CD14-positive monocyte (primary cell): Measurements from ENCODE around the gene FMO1. TPM values are rescaled to one million over a fixed set of nuclear protein-coding genes. Genes with fewer than 3 reads are reported as not detected.

ENCODE experiments used
- DNase-seq, 3 donors: peaks; one replicate each; pipeline ENCODE4 v3.0.0-alpha.2; 2011 to 2022
- H2AFZ ChIP-seq: 2 replicates; pipeline ENCODE4 v1.6.0; 2012; ENCODE audit warnings: mild to moderate bottlenecking, low read depth, low read length, inconsistent platforms; ENCODE audit not compliant: insufficient read depth, poor library complexity, severe bottlenecking
- H3K27ac ChIP-seq, 2 donors: 1 replicate in 1 of 2; 2 replicates in 1 of 2; pipeline ENCODE4 v1.5.1; 2012 to 2013; ENCODE audit warnings: low read length in 2 of 2, control low read depth in 1 of 2, inconsistent platforms in 1 of 2, low read depth in 1 of 2, mild to moderate bottlenecking in 1 of 2
- H3K27me3 ChIP-seq, 2 donors: one replicate each; pipeline versions ENCODE4 v1.6.0 to v1.6.1; 2011 to 2013; ENCODE audit warnings: low read length in 2 of 2; ENCODE audit not compliant: control insufficient read depth in 2 of 2, insufficient read depth in 2 of 2
- H3K36me3 ChIP-seq, 2 donors: replicated peaks in 1 of 2; 1 replicate in 1 of 2; 2 replicates in 1 of 2; pipeline versions ENCODE4 v1.5.1 to v1.6.1; 2012 to 2013; ENCODE audit warnings: low read length in 2 of 2, control low read depth in 1 of 2, inconsistent platforms in 1 of 2, mild to moderate bottlenecking in 1 of 2; ENCODE audit not compliant: insufficient read depth in 2 of 2, control insufficient read depth in 1 of 2
- H3K4me1 ChIP-seq, 2 donors: 1 replicate in 1 of 2; 2 replicates in 1 of 2; pipeline versions ENCODE4 v1.5.1 to v1.6.1; 2012 to 2013; ENCODE audit warnings: low read length in 2 of 2, control low read depth in 1 of 2, inconsistent platforms in 1 of 2, mild to moderate bottlenecking in 1 of 2, moderate library complexity in 1 of 2; ENCODE audit not compliant: insufficient read depth in 2 of 2, control insufficient read depth in 1 of 2
- H3K4me2 ChIP-seq: replicated peaks from 2 replicates; pipeline ENCODE3; 2012; ENCODE audit warnings: low read length, moderate library complexity, mild to moderate bottlenecking; ENCODE audit not compliant: poor library complexity, severe bottlenecking; ENCODE audit errors: extremely low read depth
- H3K4me3 ChIP-seq, 3 experiments: fragments of 200-600 bp in 1 of 3; sonication (generic) in 1 of 3; replicated peaks in 1 of 3; 1 replicate in 2 of 3; 2 replicates in 1 of 3; pipeline ENCODE4 v1.5.1; 2011 to 2013; ENCODE audit warnings: low read length in 3 of 3, mild to moderate bottlenecking in 3 of 3, control low read depth in 2 of 3, low read depth in 2 of 3, inconsistent platforms in 1 of 3, moderate library complexity in 1 of 3
- H3K79me2 ChIP-seq: 2 replicates; pipeline ENCODE4 v1.6.0; 2012; ENCODE audit warnings: mild to moderate bottlenecking, control low read depth, inconsistent platforms, low read length, moderate library complexity; ENCODE audit not compliant: insufficient read depth
- H3K9ac ChIP-seq: 2 replicates; pipeline ENCODE4 v1.6.0; 2017; ENCODE audit warnings: low read length, mild to moderate bottlenecking; ENCODE audit not compliant: insufficient read depth, poor library complexity, severe bottlenecking
- H3K9me3 ChIP-seq, 2 donors: replicated peaks in 1 of 2; 1 replicate in 1 of 2; 2 replicates in 1 of 2; pipeline versions ENCODE4 v1.5.1 to v1.6.1; 2012 to 2013; ENCODE audit warnings: low read length in 2 of 2, control low read depth in 1 of 2; ENCODE audit not compliant: control insufficient read depth in 1 of 2, insufficient read depth in 1 of 2
- H4K20me1 ChIP-seq: 2 replicates; pipeline ENCODE4 v1.6.0; 2012; ENCODE audit warnings: mild to moderate bottlenecking, low read length, control low read depth, moderate library complexity; ENCODE audit not compliant: insufficient read depth
- H3K27ac Mint-ChIP-seq, 7 donors: one replicate each; pipeline ENCODE4 v1.8.0; 2020; ENCODE audit warnings: mild to moderate bottlenecking in 7 of 7, mixed read lengths in 7 of 7, moderate library complexity in 6 of 7, inconsistent platforms in 2 of 7
- H3K27me3 Mint-ChIP-seq, 3 donors: one replicate each; pipeline ENCODE4 v1.8.0; 2021 to 2022; ENCODE audit warnings: low read depth in 3 of 3, mild to moderate bottlenecking in 3 of 3, mixed read lengths in 3 of 3, moderate library complexity in 3 of 3, inconsistent platforms in 1 of 3
- H3K36me3 Mint-ChIP-seq, 2 donors: one replicate each; pipeline ENCODE4 v1.8.0; 2020; ENCODE audit warnings: mixed read lengths in 2 of 2, inconsistent platforms in 1 of 2, mild to moderate bottlenecking in 1 of 2
- H3K4me1 Mint-ChIP-seq: one replicate; pipeline ENCODE4 v1.8.0; 2020; ENCODE audit warnings: mild to moderate bottlenecking, mixed read lengths
- H3K4me3 Mint-ChIP-seq, 2 donors: one replicate each; pipeline ENCODE4 v1.8.0; 2020; ENCODE audit warnings: mild to moderate bottlenecking in 2 of 2, mixed read lengths in 2 of 2, moderate library complexity in 1 of 2
- H3K9me3 Mint-ChIP-seq, 7 donors: one replicate each; pipeline ENCODE4 v1.8.0; 2020 to 2022; ENCODE audit warnings: mixed read lengths in 7 of 7, mild to moderate bottlenecking in 6 of 7, moderate library complexity in 6 of 7, inconsistent platforms in 2 of 7
- WGBS: methylation state at CpG from one replicate; pipeline ENCODE4 v1.1.5; 2013; ENCODE audit warnings: missing lambda C conversion rate; ENCODE audit not compliant: insufficient coverage; 5-methylcytosine and 5-hydroxymethylcytosine counted together
- intact Hi-C, 2 donors: fragments of 100-400 bp; cut with micrococcal nuclease; formaldehyde crosslinking; loops; one replicate each; pipeline versions ENCODE4 v1.15.0 to v1.15.1; 2023
- polyA plus RNA-seq, 3 donors: library from polyadenylated mRNA; depleted of rRNA in 1 of 3; unstranded in 2 of 3; stranded (reverse) in 1 of 3; fragments of 300-500 nt in 2 of 3; fragments of >200 nt in 1 of 3; fragmentation: Illumina TruSeq in 2 of 3; gene quantifications; 1 replicate in 2 of 3; 2 replicates in 1 of 3; pipeline ENCODE4 v1.2.3, GENCODE V29; 2012 to 2021
- TF ChIP-seq, protein P1 (sequence below): fragments of 200-600 bp; IDR thresholded peaks from one replicate; pipeline ENCODE4 v1.8.0; 2022; ENCODE audit warnings: antibody characterized with exemption, mild to moderate bottlenecking

The FMO1 gene
- polyA plus RNA-seq, 3 donors: not detected

DNA sequence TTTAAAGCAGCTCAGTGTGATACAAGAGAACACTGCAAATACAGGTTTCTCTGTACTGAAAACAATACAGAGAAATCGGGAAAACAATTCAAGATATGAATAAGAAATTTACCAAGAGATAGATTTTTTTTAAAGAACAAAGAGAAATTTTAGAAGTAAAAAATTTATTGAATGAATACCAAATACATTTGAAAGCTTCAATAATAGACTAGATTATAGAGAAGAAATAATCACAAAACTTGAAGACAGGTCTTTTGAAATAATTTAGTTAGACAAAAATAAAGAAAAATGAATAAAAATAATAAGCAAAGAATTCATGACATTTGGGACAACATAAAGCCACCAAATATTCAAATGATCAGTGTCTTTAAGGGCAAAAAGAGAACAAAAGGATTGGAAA lies 52.1 kb downstream of the FMO1 start:
- Histone ChIP-seq H3K9me3 (peaks cover 10 to 23% of the 10 kb centered on the region in 2 donors), H3K27me3 (no peaks in the 10 kb centered on the region), H3K9ac (no peak overlapping the region), H3K79me2 (no peaks in the 10 kb centered on the region), H3K4me3 (no peak overlapping the region), H3K27ac (no peak overlapping the region), H3K4me2 (no peak overlapping the region), H3K36me3 (no peaks in the 10 kb centered on the region), H3K4me1 (no peaks in the 10 kb centered on the region), H4K20me1 (no peaks in the 10 kb centered on the region), H2AFZ (no peak overlapping the region)
- Mint-ChIP-seq H3K9me3 (peaks cover 16 to 43% (median 30%) of the 10 kb centered on the region in 7 donors), H3K27ac (no peak overlapping the region), H3K27me3 (peaks cover 0 to 3% (median 0%) of the 10 kb centered on the region in 3 donors), H3K4me3 (no peak overlapping the region), H3K36me3 (no peaks in the 10 kb centered on the region), H3K4me1 (no peaks in the 10 kb centered on the region)
- DNase-seq: no peak
- intact Hi-C loops: no loop called here
- TF ChIP-seq, protein P1, sequence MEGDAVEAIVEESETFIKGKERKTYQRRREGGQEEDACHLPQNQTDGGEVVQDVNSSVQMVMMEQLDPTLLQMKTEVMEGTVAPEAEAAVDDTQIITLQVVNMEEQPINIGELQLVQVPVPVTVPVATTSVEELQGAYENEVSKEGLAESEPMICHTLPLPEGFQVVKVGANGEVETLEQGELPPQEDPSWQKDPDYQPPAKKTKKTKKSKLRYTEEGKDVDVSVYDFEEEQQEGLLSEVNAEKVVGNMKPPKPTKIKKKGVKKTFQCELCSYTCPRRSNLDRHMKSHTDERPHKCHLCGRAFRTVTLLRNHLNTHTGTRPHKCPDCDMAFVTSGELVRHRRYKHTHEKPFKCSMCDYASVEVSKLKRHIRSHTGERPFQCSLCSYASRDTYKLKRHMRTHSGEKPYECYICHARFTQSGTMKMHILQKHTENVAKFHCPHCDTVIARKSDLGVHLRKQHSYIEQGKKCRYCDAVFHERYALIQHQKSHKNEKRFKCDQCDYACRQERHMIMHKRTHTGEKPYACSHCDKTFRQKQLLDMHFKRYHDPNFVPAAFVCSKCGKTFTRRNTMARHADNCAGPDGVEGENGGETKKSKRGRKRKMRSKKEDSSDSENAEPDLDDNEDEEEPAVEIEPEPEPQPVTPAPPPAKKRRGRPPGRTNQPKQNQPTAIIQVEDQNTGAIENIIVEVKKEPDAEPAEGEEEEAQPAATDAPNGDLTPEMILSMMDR: no peak
- WGBS: no CpG with 5 or more reads among the region's 1 CpG

DNA sequence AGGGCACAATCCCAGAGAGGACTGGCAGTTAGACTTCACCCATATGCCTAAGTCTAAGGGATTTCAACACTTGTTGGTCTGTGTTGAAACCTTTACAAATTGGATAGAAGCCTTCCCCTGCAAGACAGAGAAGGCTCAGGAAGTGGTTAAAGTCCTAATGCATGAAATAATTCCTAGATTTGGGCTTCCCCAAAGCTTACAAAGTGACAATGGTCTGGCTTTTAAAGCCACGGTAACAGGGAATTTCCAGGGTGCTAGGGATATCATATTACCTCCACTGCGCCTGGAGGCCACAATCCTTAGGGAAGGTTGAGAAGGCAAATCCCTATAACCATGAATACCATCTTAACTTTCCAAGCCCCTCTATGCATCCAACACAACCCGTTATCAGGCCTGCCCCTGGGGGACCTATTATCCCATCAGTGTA lies 62.4 kb downstream of the FMO1 start:
- Mint-ChIP-seq H3K4me1 (peaks cover 21% of the 10 kb centered on the region), H3K27ac (no peak overlapping the region), H3K9me3 (peaks cover 0 to 6% (median 0%) of the 10 kb centered on the region in 7 donors), H3K36me3 (no peaks in the 10 kb centered on the region), H3K4me3 (no peak overlapping the region), H3K27me3 (peaks cover 0 to 3% (median 2%) of the 10 kb centered on the region in 3 donors)
- Histone ChIP-seq H3K9ac (no peak overlapping the region), H2AFZ (no peak overlapping the region), H3K9me3 (no peaks in the 10 kb centered on the region), H3K27ac (no peak overlapping the region), H3K79me2 (no peaks in the 10 kb centered on the region), H3K4me3 (no peak overlapping the region), H3K36me3 (no peaks in the 10 kb centered on the region), H3K4me1 (peaks cover 11 to 13% of the 10 kb centered on the region in 2 donors), H3K4me2 (no peak overlapping the region), H4K20me1 (no peaks in the 10 kb centered on the region), H3K27me3 (no peaks in the 10 kb centered on the region)
- 65% methylated on average over 3 of the region's 3 CpGs for WGBS
- TF ChIP-seq, protein P1: no peak
- no peak for DNase-seq
- intact Hi-C loops: no loop called here
